Ecto neural progenitor cell (in vitro differentiated cells): ENCODE measurements around the gene SYT2.

ENCODE experiments used
- DNase-seq: peaks from one replicate; pipeline ENCODE4 v3.0.0-alpha.2; 2018; ENCODE audit warnings: low spot score

The SYT2 gene

DNA sequence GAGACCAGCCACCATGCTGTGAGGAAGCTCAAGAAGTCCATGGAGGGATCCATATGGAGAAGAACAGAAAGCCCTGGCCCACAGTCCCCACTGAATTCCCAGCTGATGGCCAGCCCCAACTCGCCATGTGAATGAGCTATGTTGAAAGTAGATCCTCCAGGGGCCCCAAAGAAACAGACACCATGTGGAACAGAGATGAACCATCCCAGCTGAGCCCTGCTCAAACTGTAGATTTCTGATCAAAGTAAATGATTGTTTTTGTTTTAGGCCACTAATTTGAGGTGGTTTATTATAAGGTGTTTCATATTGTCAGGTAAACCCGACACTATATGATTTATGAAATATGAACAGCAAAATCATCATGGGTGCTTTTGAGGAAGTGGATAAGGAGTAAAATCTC lies 32.8 kb downstream of the SYT2 start:
- no peak for DNase-seq

DNA sequence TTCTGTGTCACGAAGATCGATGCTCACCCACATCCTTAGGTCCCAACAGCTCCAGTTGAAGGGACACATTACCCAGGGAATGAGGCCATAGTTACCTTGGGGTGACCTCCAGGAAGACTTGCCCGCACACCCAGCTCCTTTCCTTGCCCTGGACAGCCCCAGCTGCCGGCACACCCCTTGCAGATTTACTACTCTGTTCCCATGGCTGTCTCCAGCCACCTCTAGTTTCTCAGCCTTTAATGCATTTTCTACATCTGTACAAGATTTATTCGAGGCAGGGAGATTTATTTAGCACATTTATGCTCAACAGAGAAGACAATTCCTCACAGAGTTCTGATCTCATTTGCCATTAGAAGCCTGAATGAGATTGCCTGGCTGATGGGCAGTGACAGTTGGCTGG lies 36.7 kb downstream of the SYT2 start:
- DNase-seq = no peak

DNA sequence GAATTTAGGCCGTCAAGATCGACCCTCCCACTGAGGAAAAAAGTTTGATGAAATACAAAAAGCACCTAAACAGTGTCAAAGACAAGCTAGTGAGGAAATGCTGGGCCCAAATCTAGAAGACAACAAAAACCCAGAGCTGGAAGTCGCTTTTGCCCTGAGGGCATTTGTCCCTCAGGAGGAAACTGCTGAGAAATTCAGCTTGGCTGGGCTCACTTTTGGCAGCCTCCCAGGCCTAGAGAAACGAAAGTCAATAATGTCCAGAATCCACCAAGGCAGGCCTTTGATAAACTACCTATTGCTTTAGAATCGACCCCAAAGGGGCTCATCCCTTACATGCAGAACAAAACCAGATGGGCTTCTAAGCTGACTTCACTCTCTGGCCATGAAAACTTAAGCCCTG lies 38.9 kb downstream of the SYT2 start:
- DNase-seq = no peak

DNA sequence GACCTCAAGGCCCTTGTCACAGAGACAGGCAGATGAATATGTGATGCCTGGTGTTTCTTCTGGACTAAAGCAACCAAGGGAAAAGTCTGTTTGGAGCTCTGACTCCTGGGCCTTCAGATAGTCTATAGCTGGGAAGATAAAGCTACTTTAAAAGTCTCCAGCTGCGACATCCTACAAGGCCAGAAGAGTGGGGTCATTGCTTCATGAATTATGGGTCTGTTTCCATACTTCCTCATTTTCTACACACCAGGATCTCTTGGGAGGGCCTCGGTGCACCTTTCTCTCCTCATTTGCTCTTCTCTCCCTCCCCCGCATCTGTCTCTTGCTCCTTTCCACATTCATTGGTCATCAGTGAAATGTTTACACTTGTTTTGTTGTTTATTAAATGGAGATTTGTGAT lies 44.8 kb downstream of the SYT2 start:
- DNase-seq = no peak

DNA sequence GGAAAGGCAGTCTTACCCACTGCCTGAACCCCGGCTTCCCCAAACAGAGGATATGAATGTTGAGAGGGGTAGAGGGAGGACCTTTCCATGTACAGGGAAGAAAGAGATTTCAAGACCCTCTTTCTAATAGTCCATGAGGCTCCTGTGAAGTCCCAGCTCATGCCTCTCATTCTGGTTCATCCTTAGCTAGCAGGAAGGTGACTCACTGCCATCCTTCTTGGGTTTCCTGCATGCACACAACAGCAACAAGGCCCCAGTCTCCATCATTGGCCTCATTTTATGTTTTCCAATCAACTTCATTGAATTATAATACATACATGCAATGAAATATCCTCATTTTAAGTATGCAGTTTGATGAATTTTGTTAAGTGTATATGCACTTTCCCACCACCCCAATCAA lies 46.2 kb downstream of the SYT2 start:
- DNase-seq = no peak

DNA sequence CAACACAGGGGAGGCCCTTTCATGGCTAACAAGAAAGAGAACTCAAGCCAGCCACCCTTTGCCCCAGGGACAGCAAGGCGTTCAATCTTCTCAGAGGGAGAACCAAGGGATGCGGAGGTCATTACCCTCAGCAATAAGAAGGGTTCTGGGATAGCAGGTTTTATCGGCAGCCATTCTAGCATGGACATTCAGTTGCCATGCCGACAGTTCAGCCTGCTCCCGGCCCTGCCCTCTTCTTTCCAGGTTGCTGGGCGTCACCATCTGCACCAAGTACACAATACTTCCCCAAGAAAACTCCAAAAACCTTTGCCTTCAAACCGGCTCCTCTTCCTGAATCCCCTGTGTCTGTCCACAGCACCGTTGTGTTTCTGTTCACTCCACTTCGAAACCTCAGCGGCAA lies 47.1 kb downstream of the SYT2 start:
- no peak for DNase-seq

DNA sequence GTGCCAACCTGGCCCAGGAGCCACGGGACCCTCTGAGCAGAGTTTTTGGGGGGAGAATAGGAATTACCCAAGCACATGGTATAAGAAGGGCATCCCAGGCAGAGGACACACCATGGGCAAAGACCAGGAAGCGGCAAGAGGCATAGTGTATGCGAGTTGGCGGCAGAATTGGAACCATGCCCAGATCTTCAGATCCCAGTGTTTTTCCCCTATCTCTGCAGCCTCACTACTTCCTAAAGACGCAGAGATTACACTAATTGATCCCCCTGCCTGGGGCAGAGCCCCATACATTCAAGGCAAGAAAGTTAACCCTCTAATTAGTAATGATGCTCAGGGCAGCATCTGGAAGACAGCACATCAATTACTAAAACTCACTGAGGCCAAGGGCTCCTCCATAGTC lies 48.2 kb downstream of the SYT2 start:
- no peak for DNase-seq

DNA sequence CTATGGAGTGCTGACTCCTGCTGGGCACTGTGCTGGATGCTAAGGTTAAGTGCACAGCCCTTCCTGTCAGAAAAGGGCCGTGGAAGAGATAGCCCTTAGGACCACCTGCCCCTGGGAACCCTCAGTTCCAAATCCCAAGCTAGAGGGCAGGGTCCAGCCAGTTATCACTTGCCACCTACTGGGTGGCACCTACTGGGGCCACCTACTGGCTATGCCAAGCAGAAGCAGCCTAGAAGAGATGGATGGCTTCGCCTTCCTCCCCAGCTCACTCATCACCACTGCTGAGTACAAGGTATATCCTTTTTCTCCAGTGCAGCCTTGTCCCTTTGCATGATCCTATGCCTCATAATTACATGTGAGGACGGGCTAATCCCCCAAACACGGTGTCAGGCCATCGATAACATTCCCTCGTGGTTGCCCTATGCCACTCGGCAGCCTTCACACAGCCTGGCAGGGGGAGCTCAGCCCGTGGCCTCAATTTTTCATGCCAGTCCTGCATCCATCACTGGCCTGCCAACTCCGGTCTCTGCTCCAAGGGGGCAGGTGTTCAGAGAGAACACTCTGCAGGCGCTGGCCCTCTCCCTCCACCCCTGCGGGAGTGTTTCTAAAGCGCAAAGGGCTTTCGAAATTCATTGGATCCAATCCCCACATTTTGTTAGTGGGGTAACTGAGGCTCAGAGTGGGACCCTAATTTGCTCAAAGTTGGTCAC lies 49.0 kb downstream of the SYT2 start:
- DNase-seq = no peak

DNA sequence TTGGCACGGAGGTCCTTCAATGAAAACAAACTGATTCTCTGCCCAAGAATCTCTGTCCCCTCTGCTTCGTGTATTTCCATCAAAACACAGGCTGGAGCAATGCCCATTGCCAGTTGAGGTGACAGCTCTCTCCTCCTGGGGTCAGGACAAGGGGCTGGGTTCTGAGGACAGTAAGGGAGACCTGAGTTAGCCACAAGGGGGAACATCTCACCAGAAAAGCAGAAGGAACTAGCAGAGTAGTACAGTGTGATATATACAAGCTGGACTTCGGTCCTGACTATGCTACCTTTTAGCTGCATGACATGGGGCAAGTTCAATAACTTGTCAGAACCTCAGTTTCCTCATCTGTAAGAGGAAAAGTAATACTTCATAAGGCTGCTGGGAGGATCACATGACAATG lies 50.3 kb downstream of the SYT2 start:
- no peak for DNase-seq

DNA sequence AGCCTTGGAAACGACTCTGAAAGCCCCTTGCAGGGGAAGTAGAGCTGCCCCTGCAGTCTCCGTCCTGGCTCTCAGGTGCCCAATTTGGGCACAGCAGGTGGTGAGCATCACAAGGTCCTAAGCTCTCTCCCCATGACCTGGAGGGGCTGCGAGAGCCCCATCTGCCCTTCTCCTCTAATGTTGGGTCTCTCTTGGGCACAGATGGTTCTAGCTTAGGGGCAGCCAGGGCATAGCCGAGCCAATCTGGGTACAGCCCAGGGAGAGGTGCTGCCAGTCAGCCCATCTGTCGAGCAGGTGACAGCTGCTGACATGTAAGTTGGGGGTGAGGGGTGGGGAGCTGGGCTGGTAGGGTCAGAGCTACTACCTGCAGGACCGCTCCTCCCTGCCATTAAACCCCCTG lies 50.7 kb downstream of the SYT2 start:
- no peak for DNase-seq

DNA sequence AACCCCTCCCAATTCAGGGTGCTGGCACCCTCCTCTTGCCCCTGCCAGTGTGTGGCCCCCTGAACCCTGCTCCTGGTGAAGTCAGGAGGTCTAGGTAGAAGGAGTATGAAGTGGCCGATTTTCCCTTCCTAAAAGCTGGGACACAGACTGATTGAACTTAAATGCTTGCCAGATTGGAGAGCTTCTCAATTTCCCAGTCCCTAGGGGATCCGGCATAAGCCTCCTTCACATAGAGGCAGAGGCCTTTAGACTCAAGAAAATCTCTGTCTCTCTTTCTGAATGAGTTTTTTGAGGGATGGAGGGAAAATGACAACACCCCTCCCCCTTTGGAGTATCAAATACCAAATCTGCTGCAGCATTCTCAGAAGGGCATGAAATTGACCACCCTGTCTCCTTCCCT lies 51.5 kb downstream of the SYT2 start:
- no peak for DNase-seq

DNA sequence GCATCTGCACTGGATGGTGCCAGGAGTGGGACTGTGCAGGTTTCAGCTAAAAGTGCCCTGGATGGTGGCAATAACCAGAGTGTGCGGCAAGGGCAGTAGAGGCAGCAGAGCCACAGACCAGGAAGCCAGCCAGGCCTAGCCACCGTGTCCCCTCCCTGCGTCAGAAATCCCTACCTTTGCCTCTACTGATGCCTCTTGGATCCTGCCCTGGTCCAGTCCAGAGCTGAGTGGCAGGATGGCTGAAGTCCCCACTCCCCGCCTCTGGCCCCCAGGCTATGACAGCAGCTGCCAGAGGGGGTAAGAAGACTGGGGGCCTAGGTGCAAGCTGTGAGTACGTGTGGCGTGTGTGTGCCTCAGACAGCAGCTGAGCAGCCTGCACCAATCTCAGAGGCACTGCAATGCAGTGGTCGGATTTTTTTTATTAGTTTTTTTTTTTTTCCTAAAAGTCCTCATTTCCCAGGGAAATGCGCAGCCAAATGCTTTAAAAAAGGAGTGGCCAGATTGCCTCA lies 51.9 kb downstream of the SYT2 start:
- no peak for DNase-seq

DNA sequence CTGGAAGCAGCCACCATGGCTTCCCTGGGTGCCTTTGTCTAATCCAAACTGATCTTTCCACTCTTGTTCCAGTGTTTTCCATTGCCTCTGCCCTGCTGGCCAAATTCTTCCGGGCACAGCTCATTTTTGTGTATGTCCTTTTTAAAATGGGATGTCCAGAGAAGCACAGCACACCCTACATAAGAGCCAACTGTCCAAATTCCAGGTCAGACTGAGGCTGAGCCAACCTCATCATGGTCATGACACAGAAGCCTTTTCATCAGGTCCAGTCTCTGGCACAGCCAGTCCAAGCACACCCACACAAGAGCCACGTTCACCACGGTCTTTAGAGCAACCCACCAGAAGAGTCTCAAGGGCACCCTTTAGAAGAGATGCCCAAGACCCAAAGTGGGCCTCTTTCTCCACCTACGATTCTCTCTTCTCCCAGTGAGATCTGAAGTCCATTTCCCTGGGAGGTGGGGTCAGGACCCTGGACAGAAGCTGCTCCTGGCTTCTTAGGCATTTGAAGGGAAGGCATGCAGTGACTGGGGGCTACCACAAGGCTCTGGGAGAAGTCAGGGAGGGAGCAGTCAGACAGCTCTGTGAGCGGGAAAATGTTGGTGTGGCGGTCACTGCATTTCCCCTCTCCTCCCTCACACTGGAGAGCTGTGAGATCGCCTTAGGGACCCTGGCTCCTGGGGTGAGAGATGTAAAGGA lies 53.2 kb downstream of the SYT2 start:
- peak; percentile 86 for DNase-seq

DNA sequence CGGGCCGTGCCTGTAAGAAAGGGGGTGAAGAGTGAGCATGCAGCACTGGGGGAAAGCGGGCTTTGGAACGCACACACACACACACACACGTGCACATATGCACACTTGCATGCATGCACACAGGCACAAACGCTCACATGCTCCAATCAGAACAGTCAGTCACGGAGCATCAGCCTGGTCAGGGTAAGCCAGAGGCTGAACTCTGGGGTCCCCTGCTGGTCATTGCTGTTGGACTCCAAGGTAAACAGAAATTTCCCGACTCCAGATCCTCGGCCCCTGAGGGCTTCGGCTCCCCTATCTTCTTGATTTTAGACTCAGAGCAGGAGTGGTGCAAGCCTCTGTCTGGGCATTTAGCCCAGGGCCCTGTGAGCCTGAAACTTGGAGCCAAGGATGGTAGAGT lies 54.2 kb downstream of the SYT2 start:
- peak; percentile 68 for DNase-seq

DNA sequence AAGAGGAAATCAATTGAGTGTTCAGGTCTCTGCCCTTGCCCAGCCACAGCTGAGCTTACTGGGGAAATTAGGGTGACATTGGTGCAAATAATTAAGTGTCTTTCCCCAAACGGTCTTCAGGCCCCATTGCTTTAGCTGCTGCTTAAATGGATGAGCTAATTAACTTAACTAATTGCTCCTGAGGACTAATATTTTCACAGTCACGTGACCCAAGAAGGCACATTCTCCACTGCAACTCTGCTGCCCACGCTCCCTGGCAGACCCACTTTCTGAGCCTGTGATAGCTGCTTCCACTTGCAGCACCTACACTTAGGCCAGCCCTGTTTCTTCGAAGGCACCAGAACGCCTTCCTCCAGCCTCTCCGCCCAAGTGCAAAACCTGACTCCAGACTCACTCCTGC lies 56.2 kb downstream of the SYT2 start:
- DNase-seq = no peak

DNA sequence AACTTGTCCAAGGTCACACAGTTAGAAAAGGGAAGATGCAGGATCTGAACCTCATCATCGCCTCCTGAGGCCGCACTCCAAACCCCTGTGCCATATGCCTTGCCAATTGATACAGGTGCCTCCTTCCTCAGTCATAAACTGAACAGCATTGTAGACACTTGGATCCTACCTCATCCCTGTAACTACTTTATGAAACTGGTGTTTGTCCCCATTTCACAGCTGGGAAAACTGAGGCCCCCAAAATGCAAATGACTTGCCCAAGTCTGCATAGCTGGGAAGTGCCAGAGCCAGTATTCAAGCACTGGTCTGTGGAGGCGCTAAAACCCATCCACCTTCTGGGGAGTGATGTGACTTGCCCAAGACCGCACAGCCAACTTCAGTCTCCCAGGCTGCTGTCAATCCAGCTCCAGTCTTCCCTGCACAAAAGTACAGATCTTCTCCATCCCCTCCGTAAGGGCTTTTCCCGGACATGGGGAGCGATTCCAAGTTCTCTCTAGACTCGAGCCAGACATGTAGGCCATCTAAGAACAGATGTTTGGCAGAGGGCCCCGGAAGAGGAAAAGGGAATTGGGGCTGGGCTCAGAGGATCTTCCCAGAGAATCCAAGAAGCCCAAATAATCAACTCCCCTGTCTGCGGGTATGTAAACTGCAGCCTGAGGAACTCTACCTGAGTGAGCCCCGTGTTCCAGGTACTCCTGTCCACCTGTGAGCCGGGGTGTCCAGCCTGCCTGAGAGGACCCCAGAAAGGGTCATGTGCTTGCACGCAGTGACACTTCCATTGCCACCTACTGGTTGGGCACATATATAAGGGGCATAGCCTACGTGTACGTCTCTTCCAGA lies 60.5 kb downstream of the SYT2 start:
- DNase-seq = no peak

DNA sequence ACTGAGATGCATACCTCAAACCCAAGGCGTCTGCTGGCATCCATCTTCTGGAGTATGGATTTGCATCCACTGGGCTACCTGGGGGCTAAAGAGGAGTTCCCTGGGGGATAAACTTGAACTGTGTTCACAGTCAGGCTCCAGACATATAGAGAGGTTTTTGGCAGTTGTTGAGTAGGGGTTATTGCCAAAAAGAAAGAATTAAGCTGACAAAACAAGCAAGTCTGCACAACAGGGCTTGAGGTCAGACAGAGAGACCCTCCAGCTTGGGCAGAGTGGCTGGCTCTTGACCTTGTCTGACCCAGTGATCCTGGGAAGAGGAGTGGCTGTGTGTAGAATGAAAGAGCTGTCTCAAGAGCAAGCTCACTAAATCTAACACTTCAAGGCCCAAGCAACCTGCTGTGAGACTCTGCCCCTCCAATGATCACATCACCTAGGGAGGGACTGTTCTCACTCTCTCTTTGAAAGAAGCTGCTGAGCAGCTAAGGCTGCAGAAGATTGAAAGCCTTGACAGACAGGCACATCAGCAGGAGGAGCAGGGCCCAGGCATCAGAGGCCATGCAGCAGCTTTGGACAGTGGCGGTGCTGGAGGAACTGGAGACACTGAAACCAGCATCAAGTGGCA lies 61.5 kb downstream of the SYT2 start:
- DNase-seq = no peak

DNA sequence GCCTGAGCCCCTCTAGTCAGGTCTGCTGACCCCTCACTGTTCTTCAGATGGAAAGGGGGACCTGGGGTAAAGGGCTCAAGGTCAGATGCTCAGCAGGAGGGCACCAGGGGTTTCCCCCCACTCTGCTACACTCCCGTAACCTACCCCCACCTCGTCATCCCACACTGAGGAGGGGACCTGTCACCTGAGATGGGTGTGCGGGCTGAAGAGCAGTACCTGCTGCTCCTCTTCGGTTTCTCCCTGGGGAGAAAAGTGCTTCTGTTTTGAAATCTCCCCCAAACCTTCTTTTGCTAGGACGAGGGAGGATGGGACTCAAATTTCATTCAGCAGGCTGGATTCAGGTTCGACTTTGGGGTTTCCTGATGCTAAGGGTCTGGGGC lies 65.2 kb downstream of the SYT2 start:
- no peak for DNase-seq

DNA sequence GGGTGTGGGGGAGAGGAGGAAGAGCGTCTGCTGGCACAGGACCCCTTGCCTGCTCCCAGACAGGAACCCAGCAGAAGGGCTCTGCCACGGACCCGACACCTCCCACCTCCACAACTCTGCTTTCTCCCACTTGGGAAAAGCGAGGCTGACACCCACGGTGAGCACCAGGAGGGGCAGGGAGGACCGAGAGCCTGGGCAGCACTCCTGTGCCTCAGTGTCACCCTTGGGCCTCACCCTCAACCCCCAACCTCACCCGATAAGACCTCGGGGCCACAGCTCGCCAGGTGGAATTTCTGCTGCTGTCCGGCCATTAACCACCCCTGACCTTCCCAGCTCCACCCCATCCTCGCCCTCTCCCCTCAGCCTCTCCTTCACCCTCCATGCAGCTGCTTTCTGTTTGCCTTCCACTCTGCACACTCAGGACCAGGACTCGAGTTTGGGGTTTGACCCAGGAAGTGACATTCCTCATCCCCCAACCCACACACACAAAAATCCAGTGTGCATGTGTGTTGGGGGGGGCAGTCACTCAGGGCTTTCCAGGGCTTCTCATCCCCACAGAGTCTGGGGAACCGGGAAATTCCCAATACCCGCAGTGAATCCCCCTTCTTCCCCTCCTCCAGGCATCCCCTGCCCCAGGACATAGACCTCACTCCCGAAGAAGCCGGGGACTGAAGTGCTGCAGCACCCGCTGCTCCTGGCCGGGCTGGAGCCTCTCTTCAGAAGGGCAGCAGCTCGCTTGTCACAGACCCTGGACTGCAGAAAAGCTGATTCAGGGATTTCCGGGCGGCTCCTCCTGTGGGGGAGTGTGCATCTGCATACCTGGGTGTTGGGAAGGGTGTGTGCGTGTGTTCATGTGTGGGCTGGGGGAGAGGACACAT lies 65.8 kb downstream of the SYT2 start:
- DNase-seq = no peak

DNA sequence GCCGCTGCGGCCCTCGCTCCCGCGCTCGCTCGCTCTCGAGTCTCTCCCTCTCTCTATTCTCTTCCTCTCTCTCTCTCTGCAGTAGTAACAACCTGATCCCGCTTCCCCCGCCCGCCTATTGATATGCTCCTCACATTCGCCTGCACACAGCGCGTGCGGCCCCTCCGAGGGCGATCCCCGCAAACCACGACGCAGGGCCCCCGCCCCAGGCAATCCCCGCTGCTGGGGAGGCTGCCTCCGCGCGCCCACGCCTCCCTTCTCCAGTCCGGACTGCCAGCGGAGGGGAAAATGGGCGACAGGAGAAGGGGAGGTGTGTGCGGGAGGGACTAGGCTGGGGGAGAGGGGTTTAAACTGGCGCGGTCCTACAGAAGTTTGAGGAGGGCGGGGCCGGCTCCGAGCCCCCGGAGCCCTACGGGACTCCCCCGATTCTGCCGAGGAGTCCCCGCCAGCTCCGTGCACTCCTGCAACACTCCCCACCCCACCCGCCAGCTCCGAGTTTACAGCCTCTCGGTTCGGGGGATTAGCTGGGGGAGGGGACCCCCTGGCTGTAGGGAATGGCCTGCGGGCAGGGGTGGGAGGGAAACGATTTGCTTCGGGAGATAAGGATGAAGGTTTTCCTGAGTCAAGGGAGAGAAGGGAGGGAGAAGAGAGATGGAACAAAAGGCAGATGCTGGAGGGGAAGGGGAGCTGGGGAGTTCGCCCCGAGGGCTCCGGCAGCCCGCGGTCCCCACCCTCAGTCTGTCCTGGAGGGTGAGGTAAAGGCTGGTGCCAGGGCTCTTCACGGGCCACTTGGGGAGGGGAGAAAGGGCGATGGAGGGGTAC lies 66.6 kb downstream of the SYT2 start:
- DNase-seq = peak; percentile 81
